ENCODE measurements around the gene TMC1. TPM values are rescaled to one million over a fixed set of nuclear protein-coding genes. Genes with fewer than 3 reads are reported as not detected.

Gene TMC1
- total RNA-seq, 1 donor from 2014 or later, result not detected

DNA sequence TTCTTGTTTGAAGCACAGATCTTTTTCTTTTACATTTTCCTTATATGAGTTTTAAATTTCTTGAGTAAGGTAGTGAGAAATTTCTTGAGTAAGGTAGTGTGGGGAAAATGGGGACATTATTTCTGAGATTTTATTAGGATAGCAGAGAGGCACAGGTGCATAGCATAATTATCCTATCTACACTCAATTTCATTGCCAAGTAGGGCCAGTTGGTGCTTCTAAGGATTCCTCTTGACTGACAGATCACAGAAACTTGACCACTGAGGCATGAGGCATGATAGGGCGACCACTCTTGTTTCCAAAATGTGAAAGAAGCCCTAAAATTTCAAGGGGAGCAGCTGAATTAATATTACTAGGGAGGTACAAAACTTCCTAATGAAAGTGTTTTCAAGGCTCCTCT is 31.4 kb upstream of the TMC1 start:
- H3K4me3 Mint-ChIP-seq, result no peak overlapping the region
- DNase-seq (ENCODE audit: low spot score in 2 of 2, unreplicated experiment in 2 of 2), result no peak
- no peak for TF ChIP-seq CTCF (IDR thresholded peaks at IDR 0.05; ENCODE audit: unreplicated experiment)
- no peaks in the 10 kb centered on the region for H3K9me3 Mint-ChIP-seq
- H3K27ac Mint-ChIP-seq, result no peak overlapping the region
- H3K36me3 Mint-ChIP-seq, result no peaks in the 10 kb centered on the region
- H3K4me1 Mint-ChIP-seq, result peaks cover 7% of the 10 kb centered on the region
- no peaks in the 10 kb centered on the region for H3K27me3 Mint-ChIP-seq (ENCODE audit: low read depth)

DNA sequence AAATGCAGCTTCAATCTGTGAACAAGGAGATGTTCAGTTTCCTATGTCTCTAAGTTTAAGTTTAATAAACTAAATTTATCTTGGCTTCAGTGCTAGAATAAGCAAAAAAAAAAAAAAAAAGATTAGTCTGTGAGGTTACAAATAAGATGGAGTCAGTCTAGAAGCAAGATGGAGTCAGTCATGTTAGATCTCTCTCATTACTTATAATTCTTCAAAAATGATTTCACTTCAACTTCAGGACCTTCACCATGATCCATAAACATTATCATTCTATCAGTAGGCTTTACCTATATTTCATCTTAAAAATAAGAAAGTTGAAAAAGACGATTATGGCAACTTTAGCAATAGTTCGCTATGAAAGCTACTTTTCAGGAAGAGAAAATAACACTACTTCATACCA is 30.2 kb upstream of the TMC1 start:
- Mint-ChIP-seq H3K36me3 (no peaks in the 10 kb centered on the region), H3K4me1 (peaks cover 7% of the 10 kb centered on the region), H3K27me3 (ENCODE audit: low read depth) (no peaks in the 10 kb centered on the region), H3K27ac (no peak overlapping the region), H3K9me3 (no peaks in the 10 kb centered on the region), H3K4me3 (no peak overlapping the region)
- DNase-seq (ENCODE audit: low spot score in 2 of 2, unreplicated experiment in 2 of 2), result no peak
- TF ChIP-seq CTCF (IDR thresholded peaks at IDR 0.05; ENCODE audit: unreplicated experiment), result no peak

GRCh38 chr9:72494051-72494450 is 27.4 kb upstream of the TMC1 start:
- H3K27ac Mint-ChIP-seq, result no peak overlapping the region
- TF ChIP-seq CTCF (IDR thresholded peaks at IDR 0.05; ENCODE audit: unreplicated experiment), result no peak
- no peaks in the 10 kb centered on the region for H3K27me3 Mint-ChIP-seq (ENCODE audit: low read depth)
- DNase-seq (ENCODE audit: low spot score in 2 of 2, unreplicated experiment in 2 of 2), result no peak
- H3K9me3 Mint-ChIP-seq, result no peaks in the 10 kb centered on the region
- H3K4me3 Mint-ChIP-seq, result no peak overlapping the region
- no peaks in the 10 kb centered on the region for H3K36me3 Mint-ChIP-seq
- peaks cover 22% of the 10 kb centered on the region for H3K4me1 Mint-ChIP-seq

GRCh38 chr9:72497447-72498046 is 23.9 kb upstream of the TMC1 start:
- TF ChIP-seq CTCF (IDR thresholded peaks at IDR 0.05; ENCODE audit: unreplicated experiment), result no peak
- H3K27ac Mint-ChIP-seq, result peak overlapping the region; percentile 81
- H3K4me3 Mint-ChIP-seq, result no peak overlapping the region
- peaks cover 4% of the 10 kb centered on the region for H3K9me3 Mint-ChIP-seq
- DNase-seq (ENCODE audit: low spot score in 2 of 2, unreplicated experiment in 2 of 2), result no peak
- peaks cover 22% of the 10 kb centered on the region for H3K4me1 Mint-ChIP-seq
- H3K36me3 Mint-ChIP-seq, result no peaks in the 10 kb centered on the region
- H3K27me3 Mint-ChIP-seq (ENCODE audit: low read depth), result no peaks in the 10 kb centered on the region

GRCh38 chr9:72506615-72507014 is 14.8 kb upstream of the TMC1 start:
- no peak for DNase-seq (ENCODE audit: low spot score in 2 of 2, unreplicated experiment in 2 of 2)
- H3K27me3 Mint-ChIP-seq (ENCODE audit: low read depth), result no peaks in the 10 kb centered on the region
- no peak for TF ChIP-seq CTCF (IDR thresholded peaks at IDR 0.05; ENCODE audit: unreplicated experiment)
- H3K9me3 Mint-ChIP-seq, result no peaks in the 10 kb centered on the region
- no peak overlapping the region for H3K4me3 Mint-ChIP-seq
- H3K4me1 Mint-ChIP-seq, result peaks cover 22% of the 10 kb centered on the region
- H3K36me3 Mint-ChIP-seq, result no peaks in the 10 kb centered on the region
- no peak overlapping the region for H3K27ac Mint-ChIP-seq

- Mint-ChIP-seq H3K36me3 (no peaks in the 10 kb centered on the region), H3K9me3 (no peaks in the 10 kb centered on the region), H3K27me3 (ENCODE audit: low read depth) (no peaks in the 10 kb centered on the region), H3K27ac (peak overlapping the region; percentile 90), H3K4me3 (no peak overlapping the region), H3K4me1 (peaks cover 25% of the 10 kb centered on the region)
- DNase-seq (ENCODE audit: low spot score in 2 of 2, unreplicated experiment in 2 of 2), result no peak
- no peak for TF ChIP-seq CTCF (IDR thresholded peaks at IDR 0.05; ENCODE audit: unreplicated experiment)
These were observed 12.4 kb upstream of the TMC1 start for GRCh38 chr9:72509053-72509452.
